ENCODE measurements around the gene PRRT1.
"Not testable (repeated sequence)": the region's sequence is repeated elsewhere in the genome, so short reads cannot be mapped to it uniquely, and the experiment has no call there.

Gene PRRT1

DNA sequence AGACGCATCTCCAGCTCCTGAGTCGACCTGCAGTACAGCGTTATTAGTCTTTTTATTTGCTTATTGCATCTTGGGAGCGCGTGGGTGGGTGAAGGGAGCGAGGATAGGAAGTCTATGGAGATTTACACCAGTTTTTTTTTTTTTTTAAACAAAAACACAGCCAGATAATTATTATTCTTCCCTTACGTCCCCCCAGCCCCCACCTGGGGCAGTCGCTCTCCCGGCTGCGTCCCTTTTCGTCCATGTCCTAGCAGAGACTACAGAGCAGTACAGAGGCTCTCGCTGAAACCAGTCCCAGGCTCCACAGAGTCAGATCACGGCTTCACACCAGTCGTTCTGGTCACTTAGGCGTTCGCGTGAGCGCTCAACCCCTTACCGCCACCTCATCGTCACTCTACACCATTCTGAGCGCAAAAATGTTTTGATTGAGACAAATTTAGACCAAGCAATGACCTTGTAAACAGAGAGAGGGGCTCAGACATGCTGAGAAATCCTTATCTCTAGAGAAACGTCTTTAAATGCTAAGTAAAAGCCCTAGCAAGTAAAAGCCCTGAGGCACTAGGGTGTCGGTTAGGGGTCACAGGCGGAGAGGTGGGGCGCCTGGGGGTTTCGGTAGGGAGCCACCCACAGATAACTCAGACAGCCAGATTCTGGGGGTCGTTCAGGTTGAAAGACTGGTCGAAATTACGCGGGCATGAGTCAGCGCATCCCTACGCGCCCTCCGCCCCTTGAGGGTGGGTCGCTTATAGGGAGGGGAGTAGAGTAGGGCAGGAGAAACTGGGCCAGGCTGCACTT lies 1.2 kb upstream of the PRRT1 start:
- H3K4me3 Mint-ChIP-seq = peak overlapping the region; percentile 99
- no peaks in the 10 kb centered on the region for H3K9me3 Mint-ChIP-seq (ENCODE audit: low read depth)
- H3K27ac Mint-ChIP-seq = peak overlapping the region; percentile 72
- H3K27me3 Mint-ChIP-seq = no peaks in the 10 kb centered on the region
- peaks cover 59% of the 10 kb centered on the region for H3K4me1 Mint-ChIP-seq (ENCODE audit: low read depth)
- peaks cover 7% of the 10 kb centered on the region for H3K36me3 Mint-ChIP-seq

DNA sequence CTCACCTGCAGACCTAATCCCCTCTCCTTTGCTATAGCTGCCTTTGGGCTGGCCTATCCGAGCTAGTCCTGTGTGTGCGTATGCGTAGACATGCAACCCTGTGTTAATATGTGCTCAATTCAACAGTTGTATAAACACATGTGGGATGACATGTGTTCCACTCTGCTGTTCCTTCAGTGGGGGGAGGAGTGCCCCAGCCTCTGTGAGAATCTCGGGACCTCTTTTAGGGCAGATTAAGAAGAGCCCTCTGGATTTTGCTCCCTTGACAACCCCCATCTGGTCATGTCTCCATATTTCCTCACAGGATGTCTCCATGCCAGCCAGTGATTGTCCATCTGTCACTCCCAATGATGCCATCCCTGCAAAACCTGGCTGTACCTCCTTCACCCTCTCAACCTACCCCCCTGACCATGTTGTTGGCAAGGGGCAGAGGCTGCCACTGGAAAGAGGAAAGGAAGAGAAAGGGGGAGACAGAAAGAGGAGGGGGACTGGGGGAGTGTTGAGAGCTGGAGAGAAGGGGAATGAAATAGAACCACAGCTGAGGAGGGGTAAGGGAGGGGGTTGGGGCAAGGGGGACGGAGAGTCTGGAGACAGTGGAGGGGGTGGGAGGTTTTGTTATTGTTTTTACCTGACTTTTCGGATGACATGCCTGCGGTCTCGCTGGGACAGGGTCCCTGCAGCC lies 417 bp downstream of the PRRT1 start:
- no peaks in the 10 kb centered on the region for H3K36me3 Mint-ChIP-seq
- peak overlapping the region; percentile 84 for H3K4me3 Mint-ChIP-seq
- peak overlapping the region; percentile 64 for H3K27ac Mint-ChIP-seq
- no peaks in the 10 kb centered on the region for H3K9me3 Mint-ChIP-seq (ENCODE audit: low read depth)
- H3K4me1 Mint-ChIP-seq (ENCODE audit: low read depth) = peaks cover 55% of the 10 kb centered on the region
- H3K27me3 Mint-ChIP-seq = no peaks in the 10 kb centered on the region

DNA sequence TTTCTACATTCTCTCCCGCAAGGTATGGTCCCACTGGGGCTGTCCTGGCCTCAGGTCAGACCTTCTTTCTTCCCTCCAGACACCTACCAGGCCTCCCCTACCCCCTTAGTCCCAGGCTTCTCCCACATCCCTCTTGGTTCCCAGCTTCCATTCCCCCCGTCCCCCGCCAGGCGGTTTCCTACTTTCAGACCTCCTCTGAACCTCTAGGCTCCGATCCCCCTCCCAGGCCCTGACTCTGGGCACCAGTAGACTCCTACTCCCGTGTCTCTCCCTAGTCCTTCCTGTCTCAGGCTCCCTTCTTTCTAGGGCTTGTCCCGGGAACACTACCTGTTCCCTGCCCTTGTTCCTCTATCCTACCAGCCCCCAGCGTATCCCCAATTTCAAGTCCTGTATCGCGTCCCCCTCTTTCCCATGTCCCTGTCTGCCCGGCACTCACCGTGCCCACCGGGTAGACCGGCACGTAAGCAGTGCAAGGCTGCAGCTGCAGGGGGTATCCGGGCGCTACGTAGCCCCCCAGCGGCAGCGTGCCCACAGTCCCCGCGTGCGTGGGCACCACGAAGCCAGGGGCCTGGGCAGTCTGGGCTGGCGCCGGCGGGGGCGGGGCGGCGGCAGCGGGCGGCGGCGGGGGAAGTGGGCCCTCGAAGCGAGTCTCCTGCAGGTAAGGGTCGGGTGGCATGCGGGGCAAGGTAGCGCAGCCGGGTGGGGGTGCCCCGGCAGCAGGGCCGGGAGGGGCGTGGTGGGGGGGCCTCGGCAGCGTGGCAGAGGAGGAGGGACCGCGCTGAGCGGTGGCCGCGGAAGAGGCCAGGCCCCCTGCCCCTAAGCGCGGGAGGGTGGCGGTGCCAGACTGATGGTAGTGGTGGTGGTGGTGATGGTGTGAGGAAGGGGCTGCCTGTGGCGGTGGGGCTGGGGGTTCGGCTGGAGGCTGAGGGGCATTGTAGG lies 1.5 kb downstream of the PRRT1 start:
- Mint-ChIP-seq H3K27ac (peak overlapping the region; percentile 34), H3K4me3 (peak overlapping the region; percentile 84), H3K36me3 (no peaks in the 10 kb centered on the region), H3K4me1 (ENCODE audit: low read depth) (peaks cover 46% of the 10 kb centered on the region), H3K27me3 (no peaks in the 10 kb centered on the region), H3K9me3 (ENCODE audit: low read depth) (no peaks in the 10 kb centered on the region)

DNA sequence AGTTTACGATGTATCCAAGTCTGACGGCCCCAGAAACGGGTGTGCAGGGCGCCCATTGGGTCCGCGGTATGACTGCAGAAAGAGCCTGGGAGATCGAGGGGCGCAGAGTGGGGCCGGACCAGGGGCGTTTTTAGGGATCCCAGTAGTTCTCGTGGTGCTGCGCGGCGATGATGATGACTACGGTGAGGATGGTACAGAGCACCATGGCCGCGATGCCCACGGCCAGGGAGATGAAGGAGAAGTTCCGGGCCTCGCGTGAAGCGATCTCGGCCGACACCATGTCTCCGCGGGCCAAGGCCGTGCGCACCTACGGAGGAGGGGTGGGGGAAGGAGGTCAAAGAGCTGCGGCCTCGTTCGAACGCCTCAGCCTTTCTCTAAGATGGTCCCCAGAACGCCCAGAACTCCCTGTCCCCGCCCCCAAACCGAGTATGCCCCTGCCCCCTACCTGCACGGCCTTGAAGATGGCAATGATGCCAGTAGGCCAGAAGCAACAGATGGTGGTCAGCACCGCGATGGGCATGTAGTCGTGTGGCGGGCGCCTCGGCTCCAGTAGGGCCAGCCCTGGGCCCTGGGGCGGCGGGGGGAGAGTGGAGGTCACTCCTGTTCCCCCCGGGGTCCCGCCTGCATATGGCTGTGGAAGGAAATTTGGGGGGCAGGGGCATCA lies 2.5 kb downstream of the PRRT1 start:
- Mint-ChIP-seq H3K27me3 (no peaks in the 10 kb centered on the region), H3K4me3 (peak overlapping the region; percentile 83), H3K36me3 (no peaks in the 10 kb centered on the region), H3K9me3 (ENCODE audit: low read depth) (no peaks in the 10 kb centered on the region), H3K4me1 (ENCODE audit: low read depth) (peaks cover 39% of the 10 kb centered on the region), H3K27ac (peak overlapping the region; percentile 72)

DNA sequence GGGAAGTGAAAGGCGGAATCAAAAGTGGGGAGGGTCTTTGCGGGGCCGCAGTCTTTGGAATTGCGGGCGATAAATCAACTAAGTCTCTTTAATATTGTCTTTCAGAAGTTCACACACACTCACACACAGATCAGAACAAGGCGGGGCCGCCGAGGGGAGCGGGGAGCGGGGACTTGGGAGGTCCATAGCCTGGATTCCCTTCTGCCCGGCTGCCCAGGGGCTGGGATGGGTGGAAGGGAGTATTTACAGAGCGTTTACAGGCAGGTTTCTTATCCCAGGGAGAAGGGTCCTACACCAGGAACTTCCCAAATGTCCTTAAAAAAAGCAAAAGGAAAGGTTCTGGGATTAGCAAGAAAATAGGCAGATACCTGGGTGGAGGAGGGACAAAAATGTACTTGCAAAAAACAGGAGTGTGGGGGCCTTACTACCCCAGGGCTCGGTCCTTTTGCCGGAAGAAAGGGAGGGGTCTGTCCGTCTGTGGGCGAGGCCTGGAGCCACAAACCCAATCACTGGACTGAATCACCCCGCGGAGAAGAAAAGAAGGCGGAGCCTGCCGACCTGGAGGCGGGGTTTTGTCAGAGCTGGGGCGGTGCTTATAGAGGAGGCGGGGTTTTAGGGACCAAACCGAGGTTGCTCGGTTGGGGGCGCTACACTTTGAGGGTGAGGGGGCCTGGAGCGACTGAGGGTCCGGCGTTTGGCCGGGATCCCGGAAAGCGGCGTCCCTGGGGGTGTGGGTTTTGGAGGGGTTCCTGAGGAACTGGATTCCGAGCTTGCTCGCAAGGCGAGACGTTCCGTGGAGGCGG lies 3.2 kb downstream of the PRRT1 start:
- no peaks in the 10 kb centered on the region for H3K36me3 Mint-ChIP-seq
- peak overlapping the region; percentile 83 for H3K4me3 Mint-ChIP-seq
- H3K27me3 Mint-ChIP-seq = no peaks in the 10 kb centered on the region
- H3K4me1 Mint-ChIP-seq (ENCODE audit: low read depth) = peaks cover 35% of the 10 kb centered on the region
- no peaks in the 10 kb centered on the region for H3K9me3 Mint-ChIP-seq (ENCODE audit: low read depth)
- peak overlapping the region; percentile 72 for H3K27ac Mint-ChIP-seq

DNA sequence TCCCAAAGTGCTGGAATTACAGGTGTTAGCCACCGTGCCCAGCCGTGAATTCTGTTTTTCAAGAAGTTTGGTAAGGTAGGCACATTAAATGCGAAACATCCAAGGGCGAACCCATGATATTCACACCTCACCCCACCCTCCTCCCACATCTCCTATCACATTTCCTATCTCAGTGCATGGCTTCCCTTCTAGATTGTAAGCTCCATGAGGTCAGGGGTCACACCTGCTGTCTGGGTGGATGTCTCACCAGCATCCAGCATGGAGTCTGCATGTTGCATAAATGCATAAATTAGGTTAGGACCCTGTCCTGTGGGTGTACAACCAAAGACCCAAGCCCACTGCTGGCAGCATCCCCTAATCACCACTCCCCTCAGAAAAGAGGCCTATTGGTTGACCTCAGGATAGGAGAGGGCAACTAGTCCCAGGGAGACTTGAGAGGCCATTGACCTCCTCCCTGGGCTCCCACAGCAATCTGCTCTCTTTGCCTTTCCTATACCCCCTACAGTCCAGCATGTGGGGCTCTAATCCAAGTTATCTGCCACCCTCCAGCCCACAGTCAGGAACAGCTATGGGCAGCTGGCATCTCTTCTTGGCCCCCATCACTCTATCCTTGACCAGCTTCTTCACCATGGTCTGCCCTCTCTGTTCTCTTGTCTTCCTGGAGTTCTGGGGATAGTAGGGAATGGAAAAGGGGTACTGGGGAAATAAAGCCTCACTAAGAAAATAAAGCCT lies 4.2 kb downstream of the PRRT1 start:
- no peaks in the 10 kb centered on the region for H3K36me3 Mint-ChIP-seq
- no peaks in the 10 kb centered on the region for H3K9me3 Mint-ChIP-seq (ENCODE audit: low read depth)
- H3K4me3 Mint-ChIP-seq = no peak overlapping the region
- no peak overlapping the region for H3K27ac Mint-ChIP-seq
- peaks cover 26% of the 10 kb centered on the region for H3K4me1 Mint-ChIP-seq (ENCODE audit: low read depth)
- H3K27me3 Mint-ChIP-seq = no peaks in the 10 kb centered on the region

DNA sequence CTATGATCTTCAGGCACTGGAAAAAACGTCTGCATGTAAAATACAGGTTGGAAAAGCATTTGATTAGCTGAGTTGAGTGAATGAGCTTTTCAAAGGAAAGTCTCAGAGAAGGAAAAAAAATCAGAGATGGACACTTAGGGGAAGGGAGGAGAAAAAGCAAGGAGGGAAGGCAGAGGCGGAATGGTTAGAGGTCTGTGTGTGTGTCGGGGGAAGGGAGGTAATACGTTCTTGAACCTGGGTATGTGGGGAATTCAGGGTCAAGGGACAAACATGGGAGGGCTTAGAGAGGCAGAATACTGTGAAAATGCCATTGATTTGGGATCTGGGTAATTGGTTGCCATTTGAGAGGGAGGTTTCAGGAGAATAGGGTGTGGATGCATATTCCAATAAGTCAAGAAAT lies 5.1 kb downstream of the PRRT1 start:
- no peak overlapping the region for H3K27ac Mint-ChIP-seq
- no peak overlapping the region for H3K4me3 Mint-ChIP-seq
- peaks cover 20% of the 10 kb centered on the region for H3K4me1 Mint-ChIP-seq (ENCODE audit: low read depth)
- H3K36me3 Mint-ChIP-seq = no peaks in the 10 kb centered on the region
- H3K9me3 Mint-ChIP-seq (ENCODE audit: low read depth) = no peaks in the 10 kb centered on the region
- H3K27me3 Mint-ChIP-seq = no peaks in the 10 kb centered on the region

DNA sequence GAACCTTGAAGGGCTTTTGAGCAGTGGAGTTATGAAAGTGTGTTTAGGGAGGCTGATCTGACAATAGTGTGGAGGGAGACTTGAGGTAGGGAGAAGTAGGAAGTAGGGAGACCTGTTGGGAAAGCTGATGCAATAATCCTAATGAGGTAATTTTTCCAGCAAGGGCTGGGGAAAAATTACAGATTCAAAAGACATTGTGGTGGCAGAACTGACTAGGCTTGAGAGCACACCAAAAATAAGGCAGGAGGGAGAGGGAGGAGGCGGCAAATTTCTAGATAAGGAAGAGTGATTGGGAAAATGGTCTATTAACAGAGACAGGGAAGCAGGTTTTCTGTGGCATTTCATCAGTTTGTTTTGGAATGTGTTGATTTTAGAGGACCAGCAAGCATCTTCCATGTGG lies 5.5 kb downstream of the PRRT1 start:
- H3K36me3 Mint-ChIP-seq = no peaks in the 10 kb centered on the region
- H3K27ac Mint-ChIP-seq = no peak overlapping the region
- H3K27me3 Mint-ChIP-seq = no peaks in the 10 kb centered on the region
- H3K9me3 Mint-ChIP-seq (ENCODE audit: low read depth) = no peaks in the 10 kb centered on the region
- no peak overlapping the region for H3K4me3 Mint-ChIP-seq
- peaks cover 18% of the 10 kb centered on the region for H3K4me1 Mint-ChIP-seq (ENCODE audit: low read depth)

DNA sequence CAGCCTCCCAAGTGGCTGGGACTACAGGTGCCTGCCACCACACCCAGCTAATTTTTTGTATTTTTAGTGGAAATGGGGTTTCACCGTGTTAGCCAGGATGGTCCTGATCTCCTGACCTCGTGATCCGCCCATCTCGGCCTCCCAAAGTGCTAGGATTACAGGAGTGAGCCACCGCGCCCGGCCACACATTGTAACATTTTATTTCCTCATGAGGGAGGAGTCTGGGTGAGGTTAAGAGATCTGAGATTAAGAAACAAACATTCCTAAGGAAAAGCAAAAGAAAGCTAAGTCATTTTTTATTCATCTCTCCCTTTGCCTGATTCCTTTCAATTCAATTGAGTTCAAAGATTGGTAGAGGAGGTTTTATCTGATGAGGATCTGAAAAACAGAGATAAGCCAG lies 7.5 kb downstream of the PRRT1 start:
- H3K9me3 Mint-ChIP-seq (ENCODE audit: low read depth); H3K36me3 Mint-ChIP-seq; H3K4me1 Mint-ChIP-seq (ENCODE audit: low read depth): not testable (repeated sequence)

DNA sequence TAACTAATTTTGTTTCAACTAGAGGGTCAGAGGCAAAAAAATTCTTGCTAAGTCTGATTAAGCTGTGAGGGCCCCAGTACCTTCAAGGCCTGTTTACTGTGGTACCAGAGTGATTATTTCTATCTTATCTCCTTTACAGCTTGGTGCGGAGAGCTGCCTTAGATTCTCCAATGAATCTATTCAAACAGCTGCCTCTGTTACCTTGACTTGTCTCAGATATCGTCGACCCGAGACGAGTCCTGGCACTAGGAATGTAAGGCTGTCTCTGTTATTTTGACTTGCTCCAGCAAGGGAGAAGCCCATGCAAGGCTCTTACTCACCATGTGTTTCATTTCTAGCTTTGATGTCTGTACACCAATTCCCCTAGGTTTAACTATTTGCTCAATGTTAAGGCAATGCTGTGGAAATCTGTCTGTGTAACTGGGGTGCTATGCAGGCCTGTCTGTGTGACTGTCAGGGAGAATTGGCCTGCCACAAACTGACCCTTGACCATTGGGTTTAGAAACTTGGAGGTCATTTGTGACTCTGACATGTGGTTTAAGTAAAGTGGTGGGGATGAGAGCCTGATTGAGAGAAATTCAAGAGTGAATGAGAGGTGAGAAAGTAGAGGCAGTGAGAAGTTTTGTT lies 11.2 kb downstream of the PRRT1 start:
- Mint-ChIP-seq H3K4me3 (no peak overlapping the region), H3K36me3 (no peaks in the 10 kb centered on the region), H3K27ac (no peak overlapping the region), H3K4me1 (ENCODE audit: low read depth) (no peaks in the 10 kb centered on the region), H3K27me3 (no peaks in the 10 kb centered on the region), H3K9me3 (ENCODE audit: low read depth) (no peaks in the 10 kb centered on the region)

More for the DNA sequence above, 7.5 kb downstream of the PRRT1 start:
- H3K27ac Mint-ChIP-seq, H3K4me3 Mint-ChIP-seq, H3K27me3 Mint-ChIP-seq: not testable (repeated sequence)

DNA sequence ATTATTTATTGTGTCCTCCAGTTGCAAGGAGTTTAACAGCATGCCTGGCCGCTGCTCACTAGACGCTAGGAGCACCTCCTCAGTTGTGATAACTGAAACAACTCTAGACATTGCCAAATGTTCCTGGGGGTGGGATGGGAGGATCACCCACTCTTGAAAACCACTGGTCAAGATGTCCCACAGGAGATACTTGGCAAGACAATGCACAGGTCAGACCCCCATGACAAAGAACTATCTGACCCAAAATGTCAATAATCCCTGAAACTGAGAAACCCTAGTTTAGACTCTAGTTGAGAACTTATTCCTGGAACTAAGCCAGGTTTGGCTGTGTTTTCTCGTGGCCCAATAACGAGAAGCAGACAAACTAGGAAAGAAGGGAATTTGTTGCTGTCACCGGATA lies 12.1 kb downstream of the PRRT1 start:
- H3K9me3 Mint-ChIP-seq (ENCODE audit: low read depth) = no peaks in the 10 kb centered on the region
- H3K4me1 Mint-ChIP-seq (ENCODE audit: low read depth) = no peaks in the 10 kb centered on the region
- no peaks in the 10 kb centered on the region for H3K27me3 Mint-ChIP-seq
- no peak overlapping the region for H3K27ac Mint-ChIP-seq
- H3K4me3 Mint-ChIP-seq = no peak overlapping the region
- H3K36me3 Mint-ChIP-seq = no peaks in the 10 kb centered on the region

DNA sequence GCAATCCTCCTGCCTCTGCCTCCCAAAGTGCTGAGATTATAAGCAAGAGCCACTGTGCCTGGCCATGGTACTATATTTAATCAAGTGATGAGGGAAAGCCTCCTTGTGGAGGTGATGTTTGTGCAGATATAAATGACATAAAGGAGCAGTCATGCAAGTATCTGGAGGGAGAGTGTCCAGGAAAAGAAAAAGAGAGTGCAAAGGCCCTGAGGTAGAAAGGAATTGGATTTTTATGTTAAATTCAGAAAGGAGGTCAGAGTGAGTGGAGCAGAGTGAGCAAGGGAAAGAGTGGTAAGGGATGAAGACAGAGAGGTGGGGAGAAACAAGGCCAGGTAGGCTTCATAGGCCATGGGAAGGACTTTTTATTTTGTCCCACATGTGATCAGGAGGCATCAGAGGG lies 14.3 kb downstream of the PRRT1 start:
- no peak overlapping the region for H3K27ac Mint-ChIP-seq
- no peaks in the 10 kb centered on the region for H3K36me3 Mint-ChIP-seq
- no peaks in the 10 kb centered on the region for H3K9me3 Mint-ChIP-seq (ENCODE audit: low read depth)
- no peak overlapping the region for H3K4me3 Mint-ChIP-seq
- no peaks in the 10 kb centered on the region for H3K4me1 Mint-ChIP-seq (ENCODE audit: low read depth)
- no peaks in the 10 kb centered on the region for H3K27me3 Mint-ChIP-seq

DNA sequence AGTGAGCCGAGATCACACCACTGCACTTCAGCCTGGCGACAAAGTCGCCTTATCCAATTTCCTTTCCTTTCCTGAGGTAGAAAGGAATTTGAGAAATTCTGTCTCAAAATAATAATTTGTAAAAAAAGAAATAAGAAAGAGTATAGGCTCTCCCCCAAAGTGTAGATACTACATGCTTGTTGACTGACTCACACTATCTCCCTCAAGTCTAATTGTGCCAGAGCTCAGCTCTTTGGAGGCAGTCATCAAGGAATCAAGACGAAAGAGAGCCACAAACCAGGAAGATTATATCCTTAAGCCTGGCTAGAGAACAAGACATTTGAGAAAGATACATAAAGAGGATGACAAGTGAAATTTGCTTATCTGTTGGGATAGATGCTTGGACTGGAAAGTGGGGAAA lies 18.0 kb downstream of the PRRT1 start:
- Mint-ChIP-seq H3K27ac (no peak overlapping the region), H3K4me1 (ENCODE audit: low read depth) (peaks cover 16% of the 10 kb centered on the region), H3K27me3 (no peaks in the 10 kb centered on the region), H3K36me3 (no peaks in the 10 kb centered on the region), H3K4me3 (no peak overlapping the region), H3K9me3 (ENCODE audit: low read depth) (no peaks in the 10 kb centered on the region)
